ENCODE results near the gene NF1. TPM values are rescaled to one million over a fixed set of nuclear protein-coding genes. Genes with fewer than 3 reads are reported as not detected.

NF1 gene
- total RNA-seq, 1 donor from 2014 or later = 69.9 TPM

GRCh38 chr17:31389657-31390381 lies 295.0 kb downstream of the NF1 start:
- no peaks in the 10 kb centered on the region for H3K36me3 Mint-ChIP-seq
- TF ChIP-seq CTCF (conservative IDR thresholded peaks at IDR 0.05) = peak; percentile 27
- peaks cover 52% of the 10 kb centered on the region for H3K27me3 Mint-ChIP-seq
- no peaks in the 10 kb centered on the region for H3K9me3 Mint-ChIP-seq
- H3K4me1 Mint-ChIP-seq (ENCODE audit: unreplicated experiment) = peaks cover 11% of the 10 kb centered on the region
- no peak overlapping the region for H3K27ac Mint-ChIP-seq
- H3K4me3 Mint-ChIP-seq = peak overlapping the region; percentile 83
- peak; percentile 57 for DNase-seq (ENCODE audit: extremely low spot score, unreplicated experiment)

- peaks cover 55% of the 10 kb centered on the region for H3K27me3 Mint-ChIP-seq
- DNase-seq (ENCODE audit: extremely low spot score, unreplicated experiment) = no peak
- peaks cover 11% of the 10 kb centered on the region for H3K4me1 Mint-ChIP-seq (ENCODE audit: unreplicated experiment)
- H3K27ac Mint-ChIP-seq = peak overlapping the region; percentile 53
- H3K9me3 Mint-ChIP-seq = no peaks in the 10 kb centered on the region
- TF ChIP-seq CTCF (conservative IDR thresholded peaks at IDR 0.05) = no peak
- H3K36me3 Mint-ChIP-seq = no peaks in the 10 kb centered on the region
- H3K4me3 Mint-ChIP-seq = peak overlapping the region; percentile 83
Measured at GRCh38 chr17:31390426-31390747, 295.6 kb downstream of the NF1 start.

GRCh38 chr17:31390748-31391495 lies 296.1 kb downstream of the NF1 start:
- Mint-ChIP-seq H3K27ac (peak overlapping the region; percentile 53), H3K4me1 (ENCODE audit: unreplicated experiment) (peaks cover 11% of the 10 kb centered on the region), H3K36me3 (no peaks in the 10 kb centered on the region), H3K4me3 (peak overlapping the region; percentile 83), H3K9me3 (no peaks in the 10 kb centered on the region), H3K27me3 (peaks cover 58% of the 10 kb centered on the region)
- peak; percentile 67 for DNase-seq (ENCODE audit: extremely low spot score, unreplicated experiment)
- TF ChIP-seq CTCF (conservative IDR thresholded peaks at IDR 0.05) = no peak

- peak within 1 kb of the TSS; percentile 83 for H3K4me3 Mint-ChIP-seq
- peaks cover 11% of the 10 kb centered on the region for H3K4me1 Mint-ChIP-seq (ENCODE audit: unreplicated experiment)
- H3K9me3 Mint-ChIP-seq = no peaks in the 10 kb centered on the region
- H3K36me3 Mint-ChIP-seq = no peaks in the 10 kb centered on the region
- peak within 1 kb of the TSS; percentile 53 for H3K27ac Mint-ChIP-seq
- peak; percentile 64 for DNase-seq (ENCODE audit: extremely low spot score, unreplicated experiment)
- TF ChIP-seq CTCF (conservative IDR thresholded peaks at IDR 0.05) = no peak
- H3K27me3 Mint-ChIP-seq = peaks cover 60% of the 10 kb centered on the region
Measured at GRCh38 chr17:31391496-31391949, 296.7 kb downstream of the NF1 start, which contains the start of gene RAB11FIP4. Gene RAB11FIP4 (plus strand): TSS chr17:31391675. CDS start chr17:31391853, 178 bp downstream.

- H3K36me3 Mint-ChIP-seq = no peaks in the 10 kb centered on the region
- peaks cover 11% of the 10 kb centered on the region for H3K4me1 Mint-ChIP-seq (ENCODE audit: unreplicated experiment)
- H3K27ac Mint-ChIP-seq = no peak overlapping the region
- no peaks in the 10 kb centered on the region for H3K9me3 Mint-ChIP-seq
- H3K4me3 Mint-ChIP-seq = peak overlapping the region; percentile 74
- no peak for TF ChIP-seq CTCF (conservative IDR thresholded peaks at IDR 0.05)
- peaks cover 66% of the 10 kb centered on the region for H3K27me3 Mint-ChIP-seq
- DNase-seq (ENCODE audit: extremely low spot score, unreplicated experiment) = peak; percentile 71
Measured at GRCh38 chr17:31392002-31392855, 297.5 kb downstream of the NF1 start.

Data from type B pancreatic cell (in vitro differentiated cells).